Smooth muscle cell (in vitro differentiated cells): ENCODE measurements around the gene LMX1A. TPM values are rescaled to one million over a fixed set of nuclear protein-coding genes. Genes with fewer than 3 reads are reported as not detected.

Experiments used
- DNase-seq: peaks from one replicate; lab custom pipeline; 2025; ENCODE audit not compliant: unreplicated experiment; lab: John Stamatoyannopoulos, UW
- H2AFZ ChIP-seq: fragments of 200-600 bp; sonication (generic); 2 replicates; pipeline ENCODE4 v1.6.0; 2016; ENCODE audit warnings: antibody characterized with exemption, low read depth, mild to moderate bottlenecking
- H3F3A ChIP-seq: fragments of 200-600 bp; sonication (generic); 2 replicates; pipeline ENCODE4 v1.6.0; 2017; ENCODE audit warnings: antibody characterized with exemption, low read depth
- H3K27ac ChIP-seq: fragments of 200-600 bp; sonication (generic); 2 replicates; pipeline ENCODE4 v1.5.1; 2016; ENCODE audit warnings: low read depth, mild to moderate bottlenecking
- H3K27me3 ChIP-seq: fragments of 200-600 bp; sonication (generic); 2 replicates; pipeline ENCODE4 v1.6.1; 2016; ENCODE audit warnings: low read depth, mild to moderate bottlenecking
- H3K36me3 ChIP-seq: fragments of 200-600 bp; sonication (generic); 2 replicates; pipeline ENCODE4 v1.5.1; 2016; ENCODE audit warnings: low read depth
- H3K4me1 ChIP-seq: fragments of 200-600 bp; sonication (generic); 2 replicates; pipeline ENCODE4 v1.5.1; 2016; ENCODE audit warnings: low read depth
- H3K4me2 ChIP-seq: fragments of 200-600 bp; sonication (generic); 2 replicates; pipeline ENCODE4 v1.6.0; 2016; ENCODE audit warnings: mild to moderate bottlenecking
- H3K4me3 ChIP-seq: fragments of 200-600 bp; sonication (generic); 2 replicates; pipeline ENCODE4 v1.5.1; 2016; ENCODE audit warnings: mild to moderate bottlenecking
- H3K79me2 ChIP-seq: fragments of 200-600 bp; sonication (generic); 2 replicates; pipeline ENCODE4 v1.6.0; 2016; ENCODE audit warnings: low read depth, mild to moderate bottlenecking
- H3K9ac ChIP-seq: fragments of 200-600 bp; sonication (generic); 2 replicates; pipeline ENCODE4 v1.6.0; 2016; ENCODE audit warnings: low read depth
- H3K9me3 ChIP-seq: fragments of 200-600 bp; sonication (generic); replicated peaks from 2 replicates; pipeline ENCODE4 v1.5.1; 2016; ENCODE audit warnings: low read depth
- H4K20me1 ChIP-seq: fragments of 200-600 bp; sonication (generic); 2 replicates; pipeline ENCODE4 v1.6.0; 2016; ENCODE audit warnings: low read depth
- WGBS: methylation state at CpG from one replicate; pipeline ENCODE4 v1.1.7; 2016; ENCODE audit warnings: low lambda C conversion rate; 5-methylcytosine and 5-hydroxymethylcytosine counted together
- polyA plus RNA-seq: library from polyadenylated mRNA; unstranded; fragments of >200 nt; fragmentation: Nextera tagmentation; extraction: Ambion mirVana; gene quantifications from 2 replicates; pipeline ENCODE4 v1.2.1, GENCODE V29; 2016
- total RNA-seq: library from RNA; depleted of rRNA; stranded (reverse); fragments of >200 nt; gene quantifications from 2 replicates; pipeline ENCODE4 v1.2.3, GENCODE V29; 2014
- TF ChIP-seq, protein P1 (sequence below): fragments of 200-600 bp; sonication (generic); IDR thresholded peaks from 2 replicates; pipeline ENCODE4 v1.5.1; 2017; ENCODE audit warnings: borderline replicate concordance, mild to moderate bottlenecking, antibody characterized with exemption; ENCODE audit not compliant: insufficient read depth, poor library complexity, severe bottlenecking

Gene LMX1A
- total and polyA plus RNA-seq, 2 experiments from 2014 or later, result not detected

DNA sequence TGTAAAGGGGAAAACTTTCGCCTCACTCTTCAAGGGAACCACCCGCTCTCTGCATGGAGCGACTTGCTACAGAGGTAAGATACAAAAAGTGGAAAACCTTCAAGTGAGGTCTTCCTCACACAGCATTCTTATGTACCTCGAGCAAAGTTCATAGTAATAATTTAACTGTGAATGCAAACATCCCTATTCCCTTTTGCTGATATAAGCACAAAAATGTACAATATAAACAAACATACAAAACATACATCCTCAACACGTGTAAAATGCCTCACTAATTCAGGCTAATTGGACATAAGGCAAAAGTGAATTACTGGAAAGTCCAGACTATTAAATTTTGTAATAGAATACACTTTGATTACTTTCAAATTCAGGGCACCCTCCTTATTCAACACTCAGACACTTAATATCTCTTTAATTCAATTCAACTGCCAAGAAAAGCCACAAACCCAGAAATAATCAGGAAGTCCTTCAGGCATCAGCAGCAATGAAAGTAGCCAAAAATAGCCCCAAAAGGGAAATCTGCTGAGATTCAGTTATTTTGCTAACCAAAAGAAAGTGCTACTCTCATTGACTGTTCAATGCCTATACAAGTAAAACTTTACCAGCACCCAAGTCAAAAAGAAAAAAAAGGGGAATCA is 15.2 kb upstream of the LMX1A start:
- no peaks in the 10 kb centered on the region for H3K36me3 ChIP-seq
- H3K4me3 ChIP-seq, result no peak overlapping the region
- H3K9me3 ChIP-seq, result no peaks in the 10 kb centered on the region
- peaks cover 10% of the 10 kb centered on the region for H3K4me1 ChIP-seq
- DNase-seq, result no peak
- peaks cover 5% of the 10 kb centered on the region for H3K27me3 ChIP-seq
- no peak overlapping the region for H3K27ac ChIP-seq
- no peak overlapping the region for H3K9ac ChIP-seq
- TF ChIP-seq, protein P1, sequence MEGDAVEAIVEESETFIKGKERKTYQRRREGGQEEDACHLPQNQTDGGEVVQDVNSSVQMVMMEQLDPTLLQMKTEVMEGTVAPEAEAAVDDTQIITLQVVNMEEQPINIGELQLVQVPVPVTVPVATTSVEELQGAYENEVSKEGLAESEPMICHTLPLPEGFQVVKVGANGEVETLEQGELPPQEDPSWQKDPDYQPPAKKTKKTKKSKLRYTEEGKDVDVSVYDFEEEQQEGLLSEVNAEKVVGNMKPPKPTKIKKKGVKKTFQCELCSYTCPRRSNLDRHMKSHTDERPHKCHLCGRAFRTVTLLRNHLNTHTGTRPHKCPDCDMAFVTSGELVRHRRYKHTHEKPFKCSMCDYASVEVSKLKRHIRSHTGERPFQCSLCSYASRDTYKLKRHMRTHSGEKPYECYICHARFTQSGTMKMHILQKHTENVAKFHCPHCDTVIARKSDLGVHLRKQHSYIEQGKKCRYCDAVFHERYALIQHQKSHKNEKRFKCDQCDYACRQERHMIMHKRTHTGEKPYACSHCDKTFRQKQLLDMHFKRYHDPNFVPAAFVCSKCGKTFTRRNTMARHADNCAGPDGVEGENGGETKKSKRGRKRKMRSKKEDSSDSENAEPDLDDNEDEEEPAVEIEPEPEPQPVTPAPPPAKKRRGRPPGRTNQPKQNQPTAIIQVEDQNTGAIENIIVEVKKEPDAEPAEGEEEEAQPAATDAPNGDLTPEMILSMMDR, result no peak
- WGBS, result 50% methylated on average over 5 of the region's 5 CpGs
- H3K79me2 ChIP-seq, result no peaks in the 10 kb centered on the region
- H3K4me2 ChIP-seq, result no peak overlapping the region
- H4K20me1 ChIP-seq, result no peaks in the 10 kb centered on the region
- no peak overlapping the region for H2AFZ ChIP-seq
- H3F3A ChIP-seq, result no peaks in the 10 kb centered on the region

DNA sequence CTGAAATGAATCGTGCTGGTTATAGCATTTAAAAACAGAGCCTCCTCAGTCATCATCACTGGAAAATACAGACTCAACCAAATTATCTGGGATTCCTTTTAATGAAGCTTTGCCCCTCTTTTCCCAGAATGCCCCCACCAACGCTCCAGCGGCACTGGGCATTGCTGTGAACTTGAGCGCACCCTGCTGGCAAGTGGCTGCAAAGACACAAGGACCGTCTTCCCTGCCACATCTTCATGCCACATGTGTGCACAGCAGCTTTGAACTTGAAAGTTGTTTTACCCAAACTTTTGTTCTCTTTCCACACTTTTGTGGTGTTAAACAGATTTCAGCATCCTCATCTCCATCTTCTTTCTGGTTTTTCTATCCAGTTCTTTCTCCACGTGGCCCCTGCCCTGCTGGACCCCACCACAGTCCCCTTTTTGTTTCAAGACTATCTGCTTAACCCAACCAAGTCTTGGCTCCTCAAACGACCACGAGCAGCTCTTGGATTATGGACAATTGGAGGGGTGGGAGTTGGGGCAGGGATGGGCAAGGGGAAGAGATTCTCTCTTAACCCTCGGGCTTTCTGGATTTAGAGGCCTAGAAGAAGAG is 12.8 kb upstream of the LMX1A start:
- Histone ChIP-seq H3K36me3 (no peaks in the 10 kb centered on the region), H3K9ac (no peak overlapping the region), H3K79me2 (no peaks in the 10 kb centered on the region), H3K9me3 (no peaks in the 10 kb centered on the region), H4K20me1 (no peaks in the 10 kb centered on the region), H2AFZ (no peak overlapping the region), H3K4me1 (no peaks in the 10 kb centered on the region), H3K27me3 (peaks cover 29% of the 10 kb centered on the region), H3K4me3 (no peak overlapping the region), H3K27ac (no peak overlapping the region), H3K4me2 (no peak overlapping the region), H3F3A (no peaks in the 10 kb centered on the region)
- TF ChIP-seq, protein P1, result peak; percentile 83
- 20% methylated on average over 9 of the region's 9 CpGs for WGBS
- DNase-seq, result peak; percentile 28

DNA sequence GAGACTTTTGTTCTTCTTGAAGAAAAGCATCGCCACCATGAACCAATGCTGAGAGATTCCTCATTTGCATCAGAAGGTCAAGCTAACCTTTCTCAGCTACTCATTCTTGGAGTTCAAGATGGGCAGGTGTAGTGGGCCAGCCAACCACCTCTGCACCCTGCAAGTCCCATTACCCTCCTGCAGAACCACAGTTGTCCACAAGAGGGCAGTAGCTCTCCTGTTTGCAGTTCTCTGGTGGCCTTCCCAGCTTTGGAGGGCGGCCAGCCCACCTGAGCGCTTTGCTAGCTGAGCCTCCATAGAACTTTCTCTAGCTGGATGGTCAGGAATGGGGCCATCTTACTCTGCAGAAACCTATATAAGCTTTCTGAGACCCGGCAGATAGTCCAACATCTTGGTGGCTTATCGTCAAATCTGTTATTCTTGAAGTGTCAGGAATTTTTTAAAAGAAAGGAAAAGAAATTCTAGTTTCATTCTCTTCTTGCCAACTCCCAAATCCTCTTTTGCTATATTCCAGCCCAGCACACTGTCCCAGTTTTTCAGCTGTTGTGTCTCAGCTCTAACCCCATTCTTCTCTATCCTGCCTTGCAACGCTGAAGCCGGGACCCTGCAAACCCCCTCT is 11.0 kb upstream of the LMX1A start:
- Histone ChIP-seq H3K4me2 (no peak overlapping the region), H3K4me3 (no peak overlapping the region), H3F3A (no peaks in the 10 kb centered on the region), H3K36me3 (no peaks in the 10 kb centered on the region), H3K27me3 (peaks cover 46% of the 10 kb centered on the region), H4K20me1 (no peaks in the 10 kb centered on the region), H3K4me1 (no peaks in the 10 kb centered on the region), H3K9me3 (no peaks in the 10 kb centered on the region), H3K79me2 (no peaks in the 10 kb centered on the region), H3K27ac (no peak overlapping the region), H2AFZ (no peak overlapping the region), H3K9ac (no peak overlapping the region)
- peak; percentile 46 for DNase-seq
- TF ChIP-seq, protein P1, result peak; percentile 85
- WGBS, result 37% methylated on average over 7 of the region's 7 CpGs
